GM21786 (cell line): ENCODE data around the gene TNFSF11.

Source experiments
- ATAC-seq: cut with Tn5 transposase; IDR thresholded peaks from one replicate; pipeline ENCODE4 v1.9.1; 2021; ENCODE audit not compliant: unreplicated experiment

TNFSF11 gene

GRCh38 chr13:42651936-42652641 is 78.1 kb downstream of the TNFSF11 start:
- ATAC-seq = no peak

- ATAC-seq = no peak
These were observed 78.9 kb downstream of the TNFSF11 start for GRCh38 chr13:42652642-42653415.

GRCh38 chr13:42653679-42654078 is 79.7 kb downstream of the TNFSF11 start:
- no peak for ATAC-seq

- no peak for ATAC-seq
These were observed 80.3 kb downstream of the TNFSF11 start for GRCh38 chr13:42654212-42654611.

- ATAC-seq = no peak
These were observed 80.8 kb downstream of the TNFSF11 start for GRCh38 chr13:42654722-42655121.

DNA sequence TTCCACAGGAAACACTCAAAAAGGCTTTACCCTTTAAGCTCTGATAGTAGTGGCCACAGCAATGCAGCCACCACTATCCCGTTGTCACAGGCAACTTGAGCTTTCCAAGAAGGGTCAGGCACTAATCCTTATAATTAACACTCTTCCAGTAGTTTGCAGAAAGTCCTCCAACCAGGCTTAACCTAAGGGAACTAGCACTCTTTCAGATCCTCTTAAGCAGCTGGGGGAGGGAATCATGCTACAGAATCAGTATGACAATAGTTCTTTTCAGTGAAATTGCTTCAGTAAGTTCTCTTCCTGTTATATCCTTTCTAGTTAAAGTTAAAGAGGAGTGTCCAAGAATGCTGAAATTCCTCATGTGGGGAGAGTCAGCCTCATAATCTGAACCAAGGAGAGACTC is 82.2 kb downstream of the TNFSF11 start:
- no peak for ATAC-seq

DNA sequence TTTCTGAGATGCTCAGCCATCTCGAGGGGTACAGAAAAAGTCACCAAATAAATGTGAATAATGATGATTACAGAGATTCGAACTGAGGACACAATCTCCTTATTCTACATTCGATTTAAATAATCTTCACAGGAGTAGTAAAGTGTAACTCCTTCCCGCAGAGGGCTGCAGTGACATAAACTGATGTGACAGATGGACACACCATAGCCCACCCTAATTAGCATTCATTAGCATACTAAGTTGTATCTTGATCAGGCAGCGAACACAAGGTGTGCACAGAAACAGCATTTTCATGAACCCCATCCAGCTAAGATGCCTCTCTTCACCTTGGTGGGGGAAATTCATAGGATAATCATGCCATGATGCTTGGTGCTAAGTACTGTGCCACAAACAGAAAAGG is 83.0 kb downstream of the TNFSF11 start:
- ATAC-seq = no peak
